Colonic mucosa (tissue), 4 donors: Measurements from ENCODE around the gene RAET1G. TPM values are rescaled to one million over a fixed set of nuclear protein-coding genes. Genes with fewer than 3 reads are reported as not detected.
A peak's percentile ranks its signal among the peaks of the same experiment; 100 is the strongest.

Experiments
- DNase-seq: peaks from one replicate; pipeline ENCODE4 v3.0.0-alpha.2; 2020
- H3K27ac ChIP-seq: fragments of 200-600 bp; one replicate; pipeline ENCODE4 v1.8.0; 2021
- H3K27me3 ChIP-seq: fragments of 200-600 bp; one replicate; pipeline ENCODE4 v1.8.0; 2021
- H3K36me3 ChIP-seq: fragments of 200-600 bp; one replicate; pipeline ENCODE4 v1.8.0; 2021
- H3K4me1 ChIP-seq: fragments of 200-600 bp; one replicate; pipeline ENCODE4 v1.8.0; 2021; ENCODE audit warnings: mild to moderate bottlenecking
- H3K4me3 ChIP-seq: fragments of 200-600 bp; one replicate; pipeline ENCODE4 v1.8.0; 2021
- H3K9ac ChIP-seq, 2 donors: one replicate each; pipeline ENCODE4 v1.7.0; 2013; ENCODE audit warnings: control low read depth in 2 of 2, low read depth in 2 of 2, low read length in 2 of 2
- H3K9me3 ChIP-seq: fragments of 200-600 bp; one replicate; pipeline ENCODE4 v1.8.0; 2021
- CTCF ChIP-seq: fragments of 200-600 bp; IDR thresholded peaks from one replicate; pipeline ENCODE4 v1.8.0; 2022; ENCODE audit warnings: antibody characterized with exemption, mild to moderate bottlenecking
- intact Hi-C: fragments of 100-400 bp; cut with DNase I; formaldehyde crosslinking; loops from one replicate; pipeline ENCODE4 v1.14.1; 2022
- total RNA-seq, 2 donors: library from RNA; stranded (reverse); fragmentation: NEBNext Ultra II Directional in 1 of 2; extraction: Animal tissue kit (Norgen Biotek cat#: 25700) in 1 of 2; gene quantifications; one replicate each; pipeline ENCODE4 v1.2.1, GENCODE V29; 2021
- donor health status: healthy.
- donor health status: DM: no; HTN: no; CAD: no.
- donor health status: DM: no; HTN: no; CAD: no.

RAET1G gene
- total RNA-seq, 2 donors from 2014 or later, result 0.27 TPM; not detected in 1

GRCh38 chr6:149904661-149905370 is 18.1 kb downstream of the RAET1G start:
- H3K4me1 ChIP-seq, result no peaks in the 10 kb centered on the region
- no peak overlapping the region for H3K27ac ChIP-seq
- no peak overlapping the region for H3K4me3 ChIP-seq
- TF ChIP-seq CTCF, result no peak
- no peak overlapping the region for H3K9ac ChIP-seq
- H3K27me3 ChIP-seq, result no peaks in the 10 kb centered on the region
- intact Hi-C loops, result no loop called here
- no peaks in the 10 kb centered on the region for H3K9me3 ChIP-seq
- DNase-seq, result peak; percentile 13
- H3K36me3 ChIP-seq, result no peaks in the 10 kb centered on the region

- Histone ChIP-seq H3K9me3 (no peaks in the 10 kb centered on the region), H3K36me3 (no peaks in the 10 kb centered on the region), H3K27ac (no peak overlapping the region), H3K4me1 (no peaks in the 10 kb centered on the region), H3K4me3 (no peak overlapping the region), H3K9ac (no peak overlapping the region), H3K27me3 (no peaks in the 10 kb centered on the region)
- no peak for TF ChIP-seq CTCF
- peak; percentile 14 for DNase-seq
- intact Hi-C loops, result no loop called here
Measured at GRCh38 chr6:149903938-149904611, 18.8 kb downstream of the RAET1G start.

- no peak for TF ChIP-seq CTCF
- H3K9me3 ChIP-seq, result no peaks in the 10 kb centered on the region
- no peak for DNase-seq
- H3K4me3 ChIP-seq, result no peak overlapping the region
- H3K9ac ChIP-seq, result no peak overlapping the region
- intact Hi-C loops, result no loop called here
- H3K27me3 ChIP-seq, result no peaks in the 10 kb centered on the region
- no peaks in the 10 kb centered on the region for H3K36me3 ChIP-seq
- no peak overlapping the region for H3K27ac ChIP-seq
- H3K4me1 ChIP-seq, result no peaks in the 10 kb centered on the region
Measured at GRCh38 chr6:149901444-149902140, 21.3 kb downstream of the RAET1G start.

GRCh38 chr6:149900620-149901443 is 22.1 kb downstream of the RAET1G start:
- no peak overlapping the region for H3K4me3 ChIP-seq
- peaks cover 1% of the 10 kb centered on the region for H3K4me1 ChIP-seq
- H3K9me3 ChIP-seq, result no peaks in the 10 kb centered on the region
- no peak for DNase-seq
- H3K27me3 ChIP-seq, result no peaks in the 10 kb centered on the region
- no peak for TF ChIP-seq CTCF
- intact Hi-C loops, result no loop called here
- H3K9ac ChIP-seq, result no peak overlapping the region
- no peak overlapping the region for H3K27ac ChIP-seq
- H3K36me3 ChIP-seq, result no peaks in the 10 kb centered on the region
